OCI-M1 (cell line): ENCODE measurements around the gene CCHCR1.

Experiments used
- DNase-seq: peaks from one replicate; lab custom pipeline; 2025; lab: John Stamatoyannopoulos, UW

The CCHCR1 gene

GRCh38 chr6:31161216-31162126 is 3.9 kb upstream of the CCHCR1 start:
- DNase-seq: no peak

DNA sequence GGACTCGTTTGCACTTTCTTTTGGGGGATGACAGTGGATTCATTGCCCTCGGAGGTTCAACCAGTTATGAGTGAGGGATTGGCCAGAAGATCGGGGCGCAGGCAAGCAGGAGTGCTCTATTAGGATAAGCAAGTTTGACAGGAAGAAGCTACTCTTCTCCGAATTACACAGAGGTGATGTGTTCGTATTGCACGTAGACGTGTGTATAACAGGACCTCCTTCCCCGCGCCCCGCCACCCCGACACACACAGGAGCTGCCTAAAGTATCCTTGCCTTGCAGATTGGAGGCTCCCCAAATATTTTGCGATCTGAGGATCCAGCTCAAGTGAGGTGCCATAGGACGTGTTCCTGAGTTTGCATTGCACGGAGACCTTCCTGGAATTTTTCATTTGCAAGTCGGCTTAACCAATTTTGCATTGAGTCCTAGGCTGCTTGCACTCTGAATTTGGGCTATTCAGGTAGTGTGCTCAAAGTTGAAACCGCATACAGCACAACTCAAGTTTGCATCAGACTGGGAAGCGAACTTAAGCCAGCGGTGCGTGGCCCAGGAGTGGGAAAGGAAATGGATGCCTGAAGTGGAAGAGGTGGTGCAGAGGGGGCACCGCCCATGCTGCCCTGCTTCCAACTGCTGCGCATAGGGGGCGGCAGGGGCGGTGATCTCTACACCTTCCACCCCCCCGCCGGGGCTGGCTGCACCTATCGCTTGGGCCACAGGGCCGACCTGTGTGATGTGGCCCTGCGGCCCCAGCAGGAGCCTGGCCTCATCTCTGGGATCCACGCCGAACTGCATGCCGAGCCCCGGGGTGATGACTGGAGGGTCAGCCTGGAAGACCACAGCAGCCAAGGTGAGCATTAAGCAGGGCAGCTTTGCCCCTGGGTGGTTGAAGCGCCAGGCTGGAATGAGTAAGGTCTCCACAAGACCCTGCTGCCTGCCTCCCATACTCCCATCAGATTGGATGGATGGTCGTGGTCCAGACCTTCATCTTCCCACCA is 1.6 kb upstream of the CCHCR1 start:
- peak; percentile 49 for DNase-seq

- peak; percentile 100 for DNase-seq
Measured at GRCh38 chr6:31158140-31158862, 699 bp upstream of the CCHCR1 start, which contains the start of gene TCF19. Gene TCF19, plus strand, starts transcription at chr6:31158589. Its CDS starts 881 bp downstream, at chr6:31159470.

- DNase-seq: no peak
Measured at GRCh38 chr6:31156641-31157040, 961 bp downstream of the CCHCR1 start.

- DNase-seq: no peak
Measured at GRCh38 chr6:31154436-31154835, 3.2 kb downstream of the CCHCR1 start.

DNA sequence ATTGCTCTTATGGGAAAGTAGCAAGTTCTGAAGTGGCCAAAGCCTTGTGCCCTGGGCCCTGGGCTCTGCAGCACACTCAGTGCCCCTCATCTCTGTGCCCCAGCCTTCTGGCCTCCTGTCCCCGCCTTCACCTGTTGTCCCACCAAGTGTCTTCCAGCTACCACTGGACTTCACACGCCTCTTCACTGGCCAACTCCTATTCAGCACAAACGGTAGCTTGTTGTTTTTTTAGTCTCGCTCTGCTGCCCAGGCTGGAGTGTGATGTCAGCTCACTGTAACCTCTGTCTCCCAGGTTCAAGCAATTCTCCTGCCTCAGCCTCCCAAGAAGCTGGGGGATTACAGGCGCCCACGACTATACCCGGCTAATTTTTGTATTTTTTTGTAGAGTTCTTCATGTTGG is 4.8 kb downstream of the CCHCR1 start:
- DNase-seq: no peak

DNA sequence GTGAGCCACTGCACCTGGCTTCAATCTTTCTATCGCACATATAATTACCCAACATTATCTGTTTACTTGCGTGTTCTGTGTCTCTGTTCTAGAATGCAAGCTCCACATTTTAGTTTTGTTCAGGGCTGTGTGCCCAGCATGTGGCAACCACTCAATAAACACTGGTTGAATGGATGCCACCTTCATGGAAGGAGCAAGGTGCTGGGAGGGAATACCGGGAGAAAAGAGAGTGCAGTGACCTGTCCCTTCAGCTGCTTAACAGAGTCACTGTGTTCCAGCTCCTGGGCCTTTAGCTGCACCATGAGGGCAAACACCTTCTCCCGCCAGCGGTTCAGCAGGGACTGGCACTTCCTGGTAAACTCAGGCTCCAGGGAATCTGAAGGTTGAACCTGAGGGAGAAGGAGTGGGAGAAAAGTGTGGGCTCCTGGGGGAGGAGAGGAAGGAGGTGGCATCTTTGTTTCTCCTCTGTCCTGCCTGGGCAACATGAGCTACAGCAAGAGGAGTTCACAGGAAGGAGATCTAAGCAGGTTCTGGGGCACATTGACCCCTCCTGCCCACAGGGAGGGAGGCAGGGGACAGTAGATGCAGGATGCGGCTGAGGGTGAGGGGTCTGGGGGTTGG is 7.7 kb downstream of the CCHCR1 start:
- DNase-seq: no peak

GRCh38 chr6:31145386-31145785 is 12.2 kb downstream of the CCHCR1 start:
- no peak for DNase-seq

DNA sequence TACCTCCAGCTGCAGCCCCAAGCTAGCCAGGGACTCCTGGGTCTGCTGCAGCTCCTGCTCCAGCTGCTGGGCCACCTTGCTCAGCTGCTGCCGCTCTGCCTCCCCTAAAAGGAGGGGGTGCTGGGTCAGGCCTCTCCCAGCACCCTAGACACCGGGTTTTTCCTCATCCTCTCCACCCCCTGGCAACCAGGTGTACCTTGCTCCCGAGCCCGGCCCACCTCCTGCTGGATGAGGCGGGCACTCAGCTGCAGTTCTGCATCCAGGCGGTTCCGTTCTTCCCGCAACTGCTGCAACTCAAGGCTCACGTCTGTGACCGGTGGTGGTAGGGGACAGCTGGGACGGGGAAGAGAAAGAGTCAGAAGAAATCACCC is 12.6 kb downstream of the CCHCR1 start:
- DNase-seq: no peak

- no peak for DNase-seq
Measured at GRCh38 chr6:31144296-31144969, 13.2 kb downstream of the CCHCR1 start.

GRCh38 chr6:31143148-31143547 is 14.5 kb downstream of the CCHCR1 start:
- DNase-seq: no peak

GRCh38 chr6:31142361-31142761 is 15.2 kb downstream of the CCHCR1 start:
- DNase-seq: no peak

GRCh38 chr6:31140643-31141042 is 17.0 kb downstream of the CCHCR1 start:
- DNase-seq: no peak

- no peak for DNase-seq
Measured at GRCh38 chr6:31139599-31139998, 18.0 kb downstream of the CCHCR1 start.

DNA sequence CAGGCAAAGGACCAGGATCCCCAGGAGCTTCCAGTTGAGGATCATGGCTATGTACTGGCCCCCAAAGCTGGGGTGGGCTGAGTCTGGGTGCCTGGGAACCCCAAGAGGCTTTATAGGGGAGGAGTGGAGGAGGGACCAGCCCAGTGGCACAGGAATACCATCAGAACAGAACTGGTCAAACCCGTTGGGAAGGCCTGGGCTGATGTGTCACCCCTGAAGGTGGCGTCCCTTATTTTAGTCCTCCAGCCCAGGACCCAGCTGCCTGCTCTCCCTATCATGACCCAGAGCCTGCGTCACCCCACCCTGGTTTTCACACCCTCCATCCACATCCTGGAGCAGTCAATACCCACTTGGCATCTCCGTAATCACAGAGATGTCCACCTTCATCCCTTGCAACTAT is 18.6 kb downstream of the CCHCR1 start, which contains the start of gene PSORS1C2:
Gene PSORS1C2, minus strand, starts transcription at position 85 of the 400 bp plus-strand sequence. Its CDS starts 40 bp downstream, at position 45.
- no peak for DNase-seq

DNA sequence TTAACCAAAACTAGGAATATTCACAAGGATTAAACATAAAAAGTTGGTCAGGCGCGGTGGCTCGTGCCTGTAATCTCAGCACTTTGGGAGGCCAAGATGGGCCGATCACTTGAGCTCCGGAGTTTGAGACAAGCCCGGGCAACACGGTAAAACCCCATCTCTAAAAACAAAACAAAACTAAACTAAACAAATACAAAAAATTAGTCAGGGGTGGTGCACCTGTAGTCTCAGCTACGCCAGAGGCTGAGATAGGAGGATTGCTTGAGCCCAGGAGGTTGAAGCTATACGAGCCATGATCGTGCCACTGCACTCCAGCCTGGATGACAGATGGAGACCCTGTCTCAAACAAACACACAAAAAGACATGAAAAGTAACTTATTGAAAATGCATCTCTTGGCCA is 21.9 kb downstream of the CCHCR1 start:
- no peak for DNase-seq

- no peak for DNase-seq
Measured at GRCh38 chr6:31132806-31133205, 24.8 kb downstream of the CCHCR1 start.

GRCh38 chr6:31131595-31131994 is 26.0 kb downstream of the CCHCR1 start:
- DNase-seq: no peak

DNA sequence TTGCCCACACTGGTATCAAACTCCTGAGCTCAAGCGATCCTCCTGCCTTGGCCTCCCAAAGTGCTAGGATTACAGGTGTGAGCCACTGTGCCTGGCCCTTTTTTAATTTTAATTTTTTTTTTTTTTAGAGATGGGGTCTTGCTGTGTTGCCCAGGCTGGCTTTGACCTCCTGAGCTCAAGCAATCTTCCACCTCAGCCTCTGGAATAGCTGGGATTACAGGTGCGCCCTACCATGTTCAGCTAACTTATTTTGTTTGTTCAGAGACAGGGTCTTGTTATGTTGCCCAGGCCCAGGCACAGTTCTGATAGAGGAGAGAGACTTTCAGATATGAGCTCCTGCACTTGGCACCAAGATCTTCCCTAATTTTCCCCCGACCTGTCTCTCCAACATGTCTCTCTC is 26.9 kb downstream of the CCHCR1 start:
- DNase-seq: no peak

GRCh38 chr6:31129130-31129529 is 28.5 kb downstream of the CCHCR1 start:
- no peak for DNase-seq
